ENCODE results near the gene AVPR2.

DNA sequence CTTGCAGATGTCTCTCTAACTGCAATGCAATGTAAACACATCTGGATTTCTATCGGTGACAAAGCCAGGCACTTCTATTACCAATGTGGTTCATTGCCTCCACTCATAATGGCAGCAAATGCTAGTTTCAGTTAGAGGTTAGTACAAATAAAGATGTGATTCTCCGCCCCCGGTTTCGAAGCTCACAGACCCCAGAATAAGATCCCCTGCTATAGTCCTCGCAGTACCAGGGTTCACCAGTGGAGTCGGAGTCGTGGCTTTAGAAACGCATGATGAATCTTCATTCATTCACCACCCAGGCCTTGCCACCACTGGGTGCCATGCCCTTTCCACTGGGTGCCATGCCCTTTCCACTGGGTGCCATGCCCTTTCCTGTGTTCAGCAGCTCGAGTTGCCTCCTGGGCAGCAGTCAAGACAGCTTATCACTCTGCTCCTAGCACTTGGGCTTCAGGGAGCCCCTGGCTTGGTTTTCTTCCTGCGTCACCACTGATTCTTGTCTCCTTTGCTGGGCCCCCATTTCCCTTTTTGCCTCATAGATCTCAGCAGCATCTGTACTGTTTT, 33.8 kb downstream of the AVPR2 start:
- TF ChIP-seq GATA2 (IDR thresholded peaks at IDR 0.05; ENCODE audit: low read depth, low read length) (no peak), GATA3 (IDR thresholded peaks at IDR 0.05; ENCODE audit: low read depth, low read length) (no peak)
